Measurements from ENCODE around the gene PEAR1.

PEAR1 gene

GRCh38 chr1:156951371-156951770, 57.9 kb downstream of the PEAR1 start:
- no peaks in the 10 kb centered on the region for H3K4me1 ChIP-seq (ENCODE audit: insufficient read depth, low read length)
- H3K9ac ChIP-seq (ENCODE audit: low read depth, low read length) = no peak overlapping the region
- no peaks in the 10 kb centered on the region for H4K20me1 ChIP-seq (ENCODE audit: insufficient read depth, low read length)
- no peak overlapping the region for H3K4me3 ChIP-seq (ENCODE audit: low read depth in 1 of 2, low read length in 2 of 2)
- H2AFZ ChIP-seq (ENCODE audit: low read depth, low read length) = no peak overlapping the region
- H3K4me2 ChIP-seq (ENCODE audit: insufficient read depth, low read length) = no peak overlapping the region
- ATAC-seq (ENCODE audit: insufficient read depth, low read depth) (no peak), DNase-seq (no peak)
- H3K27me3 ChIP-seq (ENCODE audit: insufficient read depth, low read length, poor library complexity) = peaks cover 30% of the 10 kb centered on the region
- H3K79me2 ChIP-seq (ENCODE audit: insufficient read depth, low read length) = no peaks in the 10 kb centered on the region
- no peaks in the 10 kb centered on the region for H3K9me3 ChIP-seq (ENCODE audit: insufficient read depth, low read length, severe bottlenecking)
- no peaks in the 10 kb centered on the region for H3K36me3 ChIP-seq (ENCODE audit: insufficient read depth, low read length)
- no peak overlapping the region for H3K27ac ChIP-seq (ENCODE audit: low read length)
- TF ChIP-seq CTCF (IDR thresholded peaks at IDR 0.05; ENCODE audit: borderline replicate concordance, extremely low read depth, low read length, poor library complexity, severe bottlenecking) = no peak
- TF ChIP-seq EZH2 (IDR thresholded peaks at IDR 0.05; ENCODE audit: borderline replicate concordance, low read depth, low read length, severe bottlenecking) = no peak

DNA sequence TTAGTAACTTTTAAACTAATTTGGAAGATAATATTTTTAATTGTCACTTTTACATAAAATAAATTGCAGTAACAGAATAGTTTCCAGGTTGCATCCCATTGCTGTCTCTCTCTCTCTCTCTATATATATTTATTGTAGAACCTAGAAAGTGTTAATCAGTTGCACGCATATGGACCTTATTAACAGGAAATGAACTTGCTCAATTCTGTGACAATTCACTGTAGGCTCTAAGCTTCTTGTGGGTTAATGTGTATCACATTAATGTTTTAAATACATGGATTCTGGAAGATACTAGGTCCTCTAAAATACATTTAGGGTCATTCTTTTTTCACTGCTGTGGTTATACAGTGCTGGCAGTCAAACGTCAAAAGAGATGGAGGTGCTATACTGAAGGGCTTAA, 60.1 kb downstream of the PEAR1 start:
- H4K20me1 ChIP-seq (ENCODE audit: insufficient read depth, low read length) = no peaks in the 10 kb centered on the region
- H2AFZ ChIP-seq (ENCODE audit: low read depth, low read length) = no peak overlapping the region
- H3K9ac ChIP-seq (ENCODE audit: low read depth, low read length) = no peak overlapping the region
- ATAC-seq (ENCODE audit: insufficient read depth, low read depth) (no peak), DNase-seq (no peak)
- H3K4me1 ChIP-seq (ENCODE audit: insufficient read depth, low read length) = no peaks in the 10 kb centered on the region
- H3K4me3 ChIP-seq (ENCODE audit: low read depth in 1 of 2, low read length in 2 of 2) = no peak overlapping the region
- no peak overlapping the region for H3K4me2 ChIP-seq (ENCODE audit: insufficient read depth, low read length)
- no peak overlapping the region for H3K27ac ChIP-seq (ENCODE audit: low read length)
- H3K79me2 ChIP-seq (ENCODE audit: insufficient read depth, low read length) = no peaks in the 10 kb centered on the region
- H3K36me3 ChIP-seq (ENCODE audit: insufficient read depth, low read length) = no peaks in the 10 kb centered on the region
- H3K27me3 ChIP-seq (ENCODE audit: insufficient read depth, low read length, poor library complexity) = peaks cover 35% of the 10 kb centered on the region
- H3K9me3 ChIP-seq (ENCODE audit: insufficient read depth, low read length, severe bottlenecking) = no peaks in the 10 kb centered on the region
- TF ChIP-seq CTCF (IDR thresholded peaks at IDR 0.05; ENCODE audit: borderline replicate concordance, extremely low read depth, low read length, poor library complexity, severe bottlenecking) (no peak), EZH2 (IDR thresholded peaks at IDR 0.05; ENCODE audit: borderline replicate concordance, low read depth, low read length, severe bottlenecking) (no peak)

- H3K9me3 ChIP-seq (ENCODE audit: insufficient read depth, low read length, severe bottlenecking) = no peaks in the 10 kb centered on the region
- H4K20me1 ChIP-seq (ENCODE audit: insufficient read depth, low read length) = no peaks in the 10 kb centered on the region
- H2AFZ ChIP-seq (ENCODE audit: low read depth, low read length) = no peak overlapping the region
- no peak for TF ChIP-seq CTCF (IDR thresholded peaks at IDR 0.05; ENCODE audit: borderline replicate concordance, extremely low read depth, low read length, poor library complexity, severe bottlenecking)
- TF ChIP-seq EZH2 (IDR thresholded peaks at IDR 0.05; ENCODE audit: borderline replicate concordance, low read depth, low read length, severe bottlenecking) = no peak
- ATAC-seq (ENCODE audit: insufficient read depth, low read depth) = no peak
- no peaks in the 10 kb centered on the region for H3K36me3 ChIP-seq (ENCODE audit: insufficient read depth, low read length)
- no peak overlapping the region for H3K9ac ChIP-seq (ENCODE audit: low read depth, low read length)
- no peak overlapping the region for H3K4me2 ChIP-seq (ENCODE audit: insufficient read depth, low read length)
- H3K4me1 ChIP-seq (ENCODE audit: insufficient read depth, low read length) = no peaks in the 10 kb centered on the region
- DNase-seq = no peak
- H3K79me2 ChIP-seq (ENCODE audit: insufficient read depth, low read length) = no peaks in the 10 kb centered on the region
- peaks cover 28% of the 10 kb centered on the region for H3K27me3 ChIP-seq (ENCODE audit: insufficient read depth, low read length, poor library complexity)
- H3K27ac ChIP-seq (ENCODE audit: low read length) = no peak overlapping the region
- H3K4me3 ChIP-seq (ENCODE audit: low read depth in 1 of 2, low read length in 2 of 2) = no peak overlapping the region
These were observed 62.8 kb downstream of the PEAR1 start for GRCh38 chr1:156956333-156956732.

DNA sequence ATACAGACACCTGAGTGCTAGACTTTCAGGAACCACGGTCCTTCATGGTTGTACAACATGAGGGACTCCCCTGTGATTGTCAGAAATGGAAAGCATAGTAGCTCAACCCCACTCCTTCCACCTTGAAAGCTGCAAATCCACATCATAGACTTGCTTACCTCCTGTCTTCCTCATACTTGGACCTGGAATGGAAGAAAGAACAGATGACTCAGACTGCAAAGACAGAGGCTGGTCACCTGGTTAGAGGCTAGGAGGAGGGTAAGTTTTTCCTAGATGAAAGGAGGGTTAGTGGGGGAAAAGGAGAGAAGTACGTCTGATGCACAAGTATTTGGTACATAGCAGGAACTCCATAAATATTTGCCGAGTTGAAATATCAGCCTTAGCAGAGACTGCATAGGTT, 64.1 kb downstream of the PEAR1 start:
- Histone ChIP-seq H3K27me3 (ENCODE audit: insufficient read depth, low read length, poor library complexity) (peaks cover 18% of the 10 kb centered on the region), H3K4me3 (ENCODE audit: low read depth in 1 of 2, low read length in 2 of 2) (no peak overlapping the region), H3K4me1 (ENCODE audit: insufficient read depth, low read length) (peaks cover 5% of the 10 kb centered on the region), H3K79me2 (ENCODE audit: insufficient read depth, low read length) (no peaks in the 10 kb centered on the region), H3K27ac (ENCODE audit: low read length) (no peak overlapping the region), H2AFZ (ENCODE audit: low read depth, low read length) (no peak overlapping the region), H3K36me3 (ENCODE audit: insufficient read depth, low read length) (no peaks in the 10 kb centered on the region), H3K9me3 (ENCODE audit: insufficient read depth, low read length, severe bottlenecking) (no peaks in the 10 kb centered on the region), H3K4me2 (ENCODE audit: insufficient read depth, low read length) (no peak overlapping the region), H4K20me1 (ENCODE audit: insufficient read depth, low read length) (no peaks in the 10 kb centered on the region), H3K9ac (ENCODE audit: low read depth, low read length) (no peak overlapping the region)
- DNase-seq = no peak
- TF ChIP-seq CTCF (IDR thresholded peaks at IDR 0.05; ENCODE audit: borderline replicate concordance, extremely low read depth, low read length, poor library complexity, severe bottlenecking) (no peak), EZH2 (IDR thresholded peaks at IDR 0.05; ENCODE audit: borderline replicate concordance, low read depth, low read length, severe bottlenecking) (no peak)
- ATAC-seq (ENCODE audit: insufficient read depth, low read depth) = no peak
